ENCODE data around the gene RASSF8. TPM values are rescaled to one million over a fixed set of nuclear protein-coding genes. Genes with fewer than 3 reads are reported as not detected.

The RASSF8 gene
- total RNA-seq, 1 experiment from 2014 or later: 51.2 TPM

GRCh38 chr12:25997201-25997963 is 38.9 kb downstream of the RASSF8 start:
- intact Hi-C loops (cut with micrococcal nuclease): loop anchor here (1.0 kb wide), 4 partner anchors 27 to 158 kb away; no protein-coding TSS in a partner anchor
- ATAC-seq: peak; percentile 80

GRCh38 chr12:26000898-26001297 is 42.4 kb downstream of the RASSF8 start:
- POLR2A ChIA-PET (ENCODE audit: unreplicated experiment): interaction anchor here (0.7 kb wide), 1 partner anchor 17 kb away, joined by 24 read pairs; no protein-coding TSS in a partner anchor
- intact Hi-C loops (cut with micrococcal nuclease): no loop called here

More at GRCh38 chr12:25997201-25997963, 38.9 kb downstream of the RASSF8 start:
- Histone ChIP-seq H2AFZ (ENCODE audit: low read length) (no peak overlapping the region), H3K79me2 (ENCODE audit: low read length) (peaks cover 78% of the 10 kb centered on the region), H3K9ac (ENCODE audit: low read length) (peak overlapping the region; percentile 3; the same call in 1 of the 2 replicates), H3K4me2 (ENCODE audit: low read length) (peak overlapping the region; percentile 54), H3K9me2 (replicated peaks; ENCODE audit: low read length) (no peaks in the 10 kb centered on the region), H3K27me3 (ENCODE audit: low read length) (no peaks in the 10 kb centered on the region), H4K20me1 (ENCODE audit: low read length) (no peaks in the 10 kb centered on the region), H3F3A (ENCODE audit: low read length, unreplicated experiment) (no peaks in the 10 kb centered on the region), H3K4me3 (ENCODE audit: low read length) (peak overlapping the region; percentile 12; the same call in 1 of the 2 replicates), H3K36me3 (ENCODE audit: low read depth, low read length) (no peaks in the 10 kb centered on the region), H3K4me1 (ENCODE audit: insufficient read depth, low read length) (peaks cover 43% of the 10 kb centered on the region), H3K9me3 (ENCODE audit: low read length) (no peaks in the 10 kb centered on the region), H3K27ac (ENCODE audit: low read length) (peak overlapping the region; percentile 27)
- no TSS peak for BruUV-seq (replicated peaks)
- ChIA-PET POLR2A (ENCODE audit: unreplicated experiment) (interaction anchor here (0.7 kb wide), 2 partner anchors 18 to 94 kb away, joined by 3 read pairs; no protein-coding TSS in a partner anchor), CTCF (interaction anchor here (0.6 to 0.7 kb wide), 3 partner anchors 37 to 610 kb away, joined by 3 to 5 read pairs (median 3); no protein-coding TSS in a partner anchor)
- TF ChIP-seq EZH2phosphoT487 (IDR thresholded peaks at IDR 0.05; ENCODE audit: borderline replicate concordance, low read length) (no peak), EZH2 (IDR thresholded peaks at IDR 0.05; ENCODE audit: low read length, unreplicated experiment) (no peak), CTCF (conservative IDR thresholded peaks at IDR 0.05; ENCODE audit: low read depth, low read length) (no peak)
- peak; percentile 100 for DNase-seq

More at GRCh38 chr12:26000898-26001297, 42.4 kb downstream of the RASSF8 start:
- no peaks in the 10 kb centered on the region for H3K9me2 ChIP-seq (replicated peaks; ENCODE audit: low read length)
- CTCF ChIA-PET: interaction anchor here (0.6 kb wide), 1 partner anchor 1979 kb away, joined by 6 read pairs; no protein-coding TSS in a partner anchor
- no peak overlapping the region for H2AFZ ChIP-seq (ENCODE audit: low read length)
- no TSS peak for BruUV-seq (replicated peaks)
- no peaks in the 10 kb centered on the region for H4K20me1 ChIP-seq (ENCODE audit: low read length)
- H3F3A ChIP-seq (ENCODE audit: low read length, unreplicated experiment): no peaks in the 10 kb centered on the region
- peaks cover 74% of the 10 kb centered on the region for H3K79me2 ChIP-seq (ENCODE audit: low read length)
- peaks cover 9% of the 10 kb centered on the region for H3K9me3 ChIP-seq (ENCODE audit: low read length)
- H3K36me3 ChIP-seq (ENCODE audit: low read depth, low read length): peaks cover 11% of the 10 kb centered on the region
- H3K27ac ChIP-seq (ENCODE audit: low read length): no peak overlapping the region
- no peak overlapping the region for H3K9ac ChIP-seq (ENCODE audit: low read length)
- no peak overlapping the region for H3K4me2 ChIP-seq (ENCODE audit: low read length)
- peaks cover 35% of the 10 kb centered on the region for H3K4me1 ChIP-seq (ENCODE audit: insufficient read depth, low read length)
- TF ChIP-seq CTCF (conservative IDR thresholded peaks at IDR 0.05; ENCODE audit: low read depth, low read length): no peak
- TF ChIP-seq EZH2 (IDR thresholded peaks at IDR 0.05; ENCODE audit: low read length, unreplicated experiment): no peak
- TF ChIP-seq EZH2phosphoT487 (IDR thresholded peaks at IDR 0.05; ENCODE audit: borderline replicate concordance, low read length): no peak
- H3K4me3 ChIP-seq (ENCODE audit: low read length): no peak overlapping the region
- DNase-seq (no peak), ATAC-seq (no peak)
- H3K27me3 ChIP-seq (ENCODE audit: low read length): no peaks in the 10 kb centered on the region
